ENCODE data around the gene HECTD4. TPM values are rescaled to one million over a fixed set of nuclear protein-coding genes. Genes with fewer than 3 reads are reported as not detected.

The HECTD4 gene
- total RNA-seq, 2 experiments from 2014 or later = 37.5 to 39.4 TPM

DNA sequence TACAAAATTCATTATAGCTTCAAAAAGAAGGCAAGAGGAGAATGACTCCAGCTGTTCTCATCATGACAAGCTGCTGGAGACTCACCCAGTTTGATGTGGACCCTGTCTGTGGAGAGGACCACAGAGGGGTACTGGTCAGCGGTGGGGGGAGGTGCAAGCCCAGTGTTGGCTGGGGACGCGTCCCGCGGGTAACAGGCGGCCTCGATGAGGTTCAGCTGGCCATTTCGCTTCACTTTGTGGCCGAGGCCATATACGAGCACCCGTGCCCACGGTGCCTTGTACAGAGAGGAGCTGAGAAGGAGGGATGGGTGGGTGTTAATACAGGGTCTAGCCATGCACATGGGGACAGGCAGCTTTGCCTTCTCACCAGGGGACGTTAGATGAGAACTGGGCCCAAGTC lies 189.8 kb downstream of the HECTD4 start:
- Mint-ChIP-seq H3K4me3 (no peak overlapping the region), H3K27ac (no peak overlapping the region), H3K4me1 (no peaks in the 10 kb centered on the region), H3K27me3 (no peaks in the 10 kb centered on the region), H3K9me3 (no peaks in the 10 kb centered on the region), H3K36me3 (ENCODE audit: low read depth) (peaks cover 30% of the 10 kb centered on the region)
- no peak for DNase-seq
- POLR2A ChIA-PET = no interaction called here
- CTCF ChIA-PET = no interaction called here

DNA sequence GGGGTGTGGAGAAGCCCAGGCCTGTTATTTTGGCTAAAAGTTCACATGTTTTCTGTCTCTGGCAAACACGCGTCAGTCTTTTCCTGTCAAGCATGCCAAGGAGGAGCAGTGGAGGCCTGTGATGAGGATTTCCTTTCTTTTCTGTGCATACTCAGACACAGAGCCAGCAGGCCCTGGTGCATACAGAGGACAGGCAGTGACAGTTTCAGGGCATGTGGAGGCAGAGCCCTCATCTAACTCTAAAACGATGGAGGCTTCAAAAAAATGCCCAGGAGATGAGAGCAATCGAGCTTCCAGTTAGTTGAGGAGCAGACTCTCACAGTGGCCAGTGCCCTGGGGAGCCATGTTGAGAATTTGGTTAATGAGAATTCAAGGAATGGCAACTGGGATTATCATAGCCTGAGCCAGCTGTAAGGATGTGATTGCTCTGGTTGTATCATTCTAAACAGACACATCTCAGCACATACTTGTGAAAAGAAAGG lies 190.3 kb downstream of the HECTD4 start:
- Mint-ChIP-seq H3K4me1 (no peaks in the 10 kb centered on the region), H3K27me3 (no peaks in the 10 kb centered on the region), H3K9me3 (no peaks in the 10 kb centered on the region), H3K4me3 (no peak overlapping the region), H3K36me3 (ENCODE audit: low read depth) (peaks cover 30% of the 10 kb centered on the region), H3K27ac (no peak overlapping the region)
- no peak for DNase-seq
- ChIA-PET CTCF (no interaction called here), POLR2A (no interaction called here)

GRCh38 chr12:112191201-112191600 lies 191.0 kb downstream of the HECTD4 start:
- ChIA-PET POLR2A (no interaction called here), CTCF (no interaction called here)
- no peak for DNase-seq
- H3K27ac Mint-ChIP-seq = no peak overlapping the region
- peaks cover 30% of the 10 kb centered on the region for H3K36me3 Mint-ChIP-seq (ENCODE audit: low read depth)
- H3K9me3 Mint-ChIP-seq = no peaks in the 10 kb centered on the region
- H3K27me3 Mint-ChIP-seq = no peaks in the 10 kb centered on the region
- H3K4me3 Mint-ChIP-seq = no peak overlapping the region
- no peaks in the 10 kb centered on the region for H3K4me1 Mint-ChIP-seq

- DNase-seq = no peak
- POLR2A ChIA-PET = no interaction called here
- no peaks in the 10 kb centered on the region for H3K9me3 Mint-ChIP-seq
- peaks cover 30% of the 10 kb centered on the region for H3K36me3 Mint-ChIP-seq (ENCODE audit: low read depth)
- CTCF ChIA-PET = no interaction called here
- no peak overlapping the region for H3K27ac Mint-ChIP-seq
- no peak overlapping the region for H3K4me3 Mint-ChIP-seq
- H3K4me1 Mint-ChIP-seq = no peaks in the 10 kb centered on the region
- no peaks in the 10 kb centered on the region for H3K27me3 Mint-ChIP-seq
Observed at GRCh38 chr12:112190231-112191025, 191.8 kb downstream of the HECTD4 start.

- CTCF ChIA-PET = no interaction called here
Observed at GRCh38 chr12:112188130-112188830, 194.0 kb downstream of the HECTD4 start.

GRCh38 chr12:112185093-112185923 lies 196.9 kb downstream of the HECTD4 start:
- H3K9me3 Mint-ChIP-seq = no peaks in the 10 kb centered on the region
- H3K27me3 Mint-ChIP-seq = no peaks in the 10 kb centered on the region
- H3K4me1 Mint-ChIP-seq = peaks cover 11% of the 10 kb centered on the region
- peaks cover 16% of the 10 kb centered on the region for H3K36me3 Mint-ChIP-seq (ENCODE audit: low read depth)
- H3K4me3 Mint-ChIP-seq = no peak overlapping the region
- CTCF ChIA-PET = interaction anchor here (0.6 to 1.3 kb wide), 4 partner anchors 13 to 410 kb away, joined by 3 to 4 read pairs (median 4); no protein-coding TSS in a partner anchor
- H3K27ac Mint-ChIP-seq = no peak overlapping the region
- POLR2A ChIA-PET = no interaction called here
- DNase-seq = no peak

More at GRCh38 chr12:112188130-112188830, 194.0 kb downstream of the HECTD4 start:
- H3K4me1 Mint-ChIP-seq = peaks cover 6% of the 10 kb centered on the region
- H3K27me3 Mint-ChIP-seq = no peaks in the 10 kb centered on the region
- no peaks in the 10 kb centered on the region for H3K9me3 Mint-ChIP-seq
- POLR2A ChIA-PET = no interaction called here
- H3K4me3 Mint-ChIP-seq = no peak overlapping the region
- peaks cover 40% of the 10 kb centered on the region for H3K36me3 Mint-ChIP-seq (ENCODE audit: low read depth)
- DNase-seq = no peak
- no peak overlapping the region for H3K27ac Mint-ChIP-seq

DNA sequence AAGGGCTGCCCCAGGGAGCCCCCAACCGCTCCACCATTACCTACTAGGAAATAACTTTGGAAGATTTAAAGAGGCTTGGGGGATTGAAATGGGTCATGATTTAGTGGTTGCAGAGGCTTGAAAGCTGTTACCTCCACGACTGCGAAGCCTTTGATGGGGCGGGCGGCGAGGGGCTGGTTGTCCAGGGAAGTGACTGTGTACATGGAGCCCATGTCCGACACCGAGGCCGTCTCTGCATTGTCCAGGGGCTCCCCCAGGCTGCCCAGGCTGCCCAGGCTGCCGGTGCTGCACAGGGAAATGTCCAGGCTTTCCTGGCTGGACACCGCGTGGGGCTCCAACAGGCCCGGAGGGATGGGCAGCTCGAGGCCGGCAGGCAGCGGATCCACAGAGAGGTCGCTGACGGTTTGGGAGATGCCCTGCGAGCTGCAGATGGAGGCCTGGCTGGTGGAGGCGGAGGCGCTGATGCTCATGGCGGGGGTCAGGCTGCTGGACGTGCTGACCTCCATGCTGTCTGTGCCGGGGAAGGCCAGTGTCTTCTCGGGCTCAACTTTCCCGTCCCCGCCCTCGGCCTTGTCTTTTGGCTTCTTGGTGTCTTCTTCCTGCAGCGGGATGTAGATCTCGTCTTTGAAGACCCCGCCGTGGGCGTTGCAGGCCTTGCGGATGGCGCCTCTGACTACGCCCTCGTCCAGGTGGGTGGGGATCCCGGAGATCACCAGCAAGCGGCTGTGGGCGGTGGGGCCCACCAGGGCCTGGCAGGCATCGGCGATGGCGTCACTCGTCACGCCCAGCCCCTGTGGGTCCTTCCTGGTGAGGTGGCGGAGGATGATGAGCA lies 198.0 kb downstream of the HECTD4 start:
- Mint-ChIP-seq H3K27me3 (no peaks in the 10 kb centered on the region), H3K36me3 (ENCODE audit: low read depth) (peaks cover 14% of the 10 kb centered on the region), H3K4me1 (peaks cover 11% of the 10 kb centered on the region), H3K4me3 (no peak overlapping the region), H3K27ac (no peak overlapping the region), H3K9me3 (no peaks in the 10 kb centered on the region)
- POLR2A ChIA-PET = no interaction called here
- CTCF ChIA-PET = interaction anchor here (1.0 kb wide), 1 partner anchor 26 kb away, joined by 3 read pairs; no protein-coding TSS in a partner anchor
- DNase-seq = no peak

DNA sequence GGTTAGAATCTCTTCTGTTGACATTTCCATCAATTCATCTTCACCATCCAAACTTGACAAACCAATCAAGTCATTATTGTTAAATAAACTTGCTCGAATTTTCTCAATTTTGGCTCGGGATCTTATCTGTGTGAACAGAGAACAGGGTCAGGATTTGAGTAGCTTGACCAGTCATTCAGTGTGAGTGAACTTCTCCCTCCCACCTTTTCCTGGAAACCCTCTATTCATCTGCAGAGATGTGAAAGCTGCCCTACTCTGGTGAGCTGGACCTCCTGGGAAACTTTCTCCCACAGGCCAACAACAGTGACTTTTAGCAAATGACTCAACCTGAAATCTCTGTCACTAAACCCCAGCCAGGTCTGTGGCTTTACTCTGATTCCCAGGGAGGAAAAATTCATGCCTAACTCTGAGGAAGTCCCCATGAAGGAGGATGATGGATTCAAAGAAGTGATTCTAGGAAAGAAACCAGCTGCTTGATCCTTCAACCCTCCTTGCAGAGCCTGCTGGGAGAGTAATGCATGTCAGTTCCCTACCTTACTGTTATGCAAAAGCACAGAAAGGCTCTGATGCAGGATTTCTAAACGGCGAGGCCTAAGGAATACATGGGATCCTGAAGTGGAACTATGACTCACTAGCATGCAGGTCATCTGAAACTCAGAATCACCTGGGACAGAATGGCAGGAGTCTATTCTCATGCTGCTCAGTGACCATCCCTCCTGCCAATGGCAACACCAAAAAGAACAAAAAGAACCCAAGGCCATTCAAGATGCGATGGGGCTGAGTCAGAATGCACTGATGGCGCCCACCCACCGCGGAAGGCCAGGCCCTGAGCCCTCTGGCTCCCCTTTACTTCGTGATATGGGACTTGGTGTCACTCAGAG lies 198.8 kb downstream of the HECTD4 start:
- Mint-ChIP-seq H3K4me3 (no peak overlapping the region), H3K27me3 (no peaks in the 10 kb centered on the region), H3K9me3 (no peaks in the 10 kb centered on the region), H3K27ac (no peak overlapping the region), H3K4me1 (peaks cover 11% of the 10 kb centered on the region), H3K36me3 (ENCODE audit: low read depth) (peaks cover 18% of the 10 kb centered on the region)
- POLR2A ChIA-PET = interaction anchor here (1.0 kb wide), 1 partner anchor 87 kb away, joined by 3 read pairs; no protein-coding TSS in a partner anchor
- CTCF ChIA-PET = no interaction called here
- DNase-seq = no peak

- DNase-seq = no peak
- H3K4me3 Mint-ChIP-seq = no peak overlapping the region
- peaks cover 11% of the 10 kb centered on the region for H3K4me1 Mint-ChIP-seq
- peaks cover 18% of the 10 kb centered on the region for H3K36me3 Mint-ChIP-seq (ENCODE audit: low read depth)
- no peaks in the 10 kb centered on the region for H3K27me3 Mint-ChIP-seq
- H3K27ac Mint-ChIP-seq = no peak overlapping the region
- ChIA-PET CTCF (no interaction called here), POLR2A (no interaction called here)
- H3K9me3 Mint-ChIP-seq = no peaks in the 10 kb centered on the region
Observed at GRCh38 chr12:112182499-112182898, 199.7 kb downstream of the HECTD4 start.

- Mint-ChIP-seq H3K4me3 (no peak overlapping the region), H3K9me3 (no peaks in the 10 kb centered on the region)
- CTCF ChIA-PET = no interaction called here
Observed at GRCh38 chr12:112180422-112180821, 201.8 kb downstream of the HECTD4 start.

DNA sequence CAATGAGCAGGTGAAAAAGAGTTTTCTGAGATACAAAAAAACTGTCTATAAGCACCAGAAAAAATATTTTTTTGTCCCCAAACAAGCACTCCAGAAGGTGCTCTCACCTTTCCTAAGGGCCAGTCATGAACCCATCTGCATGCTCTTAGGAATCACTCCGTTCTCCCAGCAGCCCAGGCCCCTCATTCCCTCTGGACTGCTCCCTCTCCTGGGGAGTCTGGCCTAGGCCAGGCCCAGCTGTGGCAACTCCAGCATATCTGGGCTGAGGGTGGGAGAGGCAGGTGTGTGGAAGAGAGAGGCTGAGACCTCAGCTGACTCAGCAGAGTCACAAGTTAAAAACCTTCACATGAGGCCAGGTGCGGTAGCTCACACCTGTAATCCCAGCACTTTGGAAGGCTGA lies 202.3 kb downstream of the HECTD4 start:
- H3K9me3 Mint-ChIP-seq = no peaks in the 10 kb centered on the region
- DNase-seq = no peak
- peaks cover 11% of the 10 kb centered on the region for H3K4me1 Mint-ChIP-seq
- no peak overlapping the region for H3K4me3 Mint-ChIP-seq
- H3K27me3 Mint-ChIP-seq = no peaks in the 10 kb centered on the region
- ChIA-PET CTCF (interaction anchor here (1.9 kb wide), 1 partner anchor 18 kb away, joined by 6 read pairs; no protein-coding TSS in a partner anchor), POLR2A (no interaction called here)
- no peak overlapping the region for H3K27ac Mint-ChIP-seq
- peaks cover 29% of the 10 kb centered on the region for H3K36me3 Mint-ChIP-seq (ENCODE audit: low read depth)

More at GRCh38 chr12:112180422-112180821, 201.8 kb downstream of the HECTD4 start:
- Mint-ChIP-seq H3K36me3 (ENCODE audit: low read depth) (peaks cover 25% of the 10 kb centered on the region), H3K27ac (no peak overlapping the region), H3K4me1 (peaks cover 11% of the 10 kb centered on the region), H3K27me3 (no peaks in the 10 kb centered on the region)
- POLR2A ChIA-PET = no interaction called here
- no peak for DNase-seq

GRCh38 chr12:112179341-112179740 lies 202.9 kb downstream of the HECTD4 start:
- ChIA-PET POLR2A (no interaction called here), CTCF (interaction anchor here (1.9 kb wide), 1 partner anchor 19 kb away, joined by 6 read pairs; no protein-coding TSS in a partner anchor)
- no peak overlapping the region for H3K4me3 Mint-ChIP-seq
- no peaks in the 10 kb centered on the region for H3K9me3 Mint-ChIP-seq
- peaks cover 11% of the 10 kb centered on the region for H3K4me1 Mint-ChIP-seq
- H3K27me3 Mint-ChIP-seq = no peaks in the 10 kb centered on the region
- no peak overlapping the region for H3K27ac Mint-ChIP-seq
- no peak for DNase-seq
- peaks cover 26% of the 10 kb centered on the region for H3K36me3 Mint-ChIP-seq (ENCODE audit: low read depth)
